Fibroblast of skin of left biceps (primary cell): ENCODE data around the gene TRO.

Experiments
- DNase-seq, 2 experiments: peaks; one replicate each; pipeline ENCODE4 v3.0.0-alpha.2; 2013; ENCODE audit warnings: low read depth in 2 of 2

TRO gene

DNA sequence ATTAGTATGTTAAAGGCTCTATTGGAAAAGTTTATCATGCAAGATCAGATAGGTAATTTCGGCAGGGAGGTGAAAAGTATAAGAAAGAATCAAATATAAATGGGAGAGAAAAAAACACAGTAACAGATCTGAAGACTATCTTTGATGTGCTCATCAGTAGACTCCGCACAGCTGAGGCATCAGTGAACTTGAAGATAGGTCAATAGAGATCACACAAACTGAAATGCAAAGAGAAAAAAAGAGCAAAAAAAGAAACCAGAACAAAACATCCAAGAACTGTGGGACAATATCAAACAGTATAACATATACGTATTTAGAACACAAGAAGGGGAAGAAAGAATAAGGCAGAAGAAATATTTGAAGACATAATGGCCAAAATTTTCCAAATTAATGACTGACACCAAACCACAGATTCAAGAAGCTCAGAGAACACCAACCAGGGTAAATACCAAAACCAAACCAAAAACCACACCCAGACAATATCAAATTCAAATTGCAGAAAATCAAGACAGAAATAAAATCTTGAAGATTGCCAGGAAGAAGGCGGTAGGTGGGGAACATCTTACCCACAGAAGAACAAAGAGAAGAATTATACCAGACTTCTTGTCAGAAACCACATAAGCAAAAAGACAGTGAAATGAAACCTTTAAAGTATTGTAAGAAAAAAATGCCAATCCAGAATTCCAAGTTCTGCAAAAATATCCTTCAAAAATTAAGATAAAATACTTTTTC lies 44.3 kb downstream of the TRO start:
- no peak for DNase-seq

- no peak for DNase-seq
These were observed 56.8 kb downstream of the TRO start for GRCh38 chrX:54977387-54977786.

DNA sequence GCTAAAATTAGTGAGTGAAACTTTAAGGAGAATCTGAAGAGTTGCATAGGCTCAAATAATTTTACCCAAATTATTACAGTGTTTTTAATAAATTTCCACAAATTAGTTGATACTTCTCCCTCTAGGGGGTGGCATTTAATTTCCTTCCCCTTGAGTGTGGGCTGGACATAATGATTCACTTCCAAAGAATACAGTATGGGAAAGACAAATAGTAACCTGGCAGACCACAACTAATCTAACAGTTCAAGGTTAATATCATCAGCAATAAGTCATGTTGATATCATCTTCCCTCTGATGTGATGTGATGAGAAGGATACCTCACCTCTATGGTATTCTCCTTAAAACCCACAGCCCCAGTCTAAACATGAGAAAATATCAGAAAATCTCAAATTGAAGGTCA lies 57.8 kb downstream of the TRO start:
- no peak for DNase-seq

- DNase-seq: no peak
These were observed 58.8 kb downstream of the TRO start for GRCh38 chrX:54979432-54979831.

GRCh38 chrX:54980334-54980733 lies 59.7 kb downstream of the TRO start:
- no peak for DNase-seq
